Measurements from ENCODE around the gene ZNRF1.
A peak's percentile ranks its signal among the peaks of the same experiment; 100 is the strongest.

The ZNRF1 gene

GRCh38 chr16:75065521-75066149, 66.8 kb downstream of the ZNRF1 start:
- TF ChIP-seq ZNF274 (IDR thresholded peaks at IDR 0.05; ENCODE audit: low read depth, low read length): no peak
- H3K4me3 ChIP-seq (ENCODE audit: low read length): no peak overlapping the region

GRCh38 chr16:75066861-75067447, 68.1 kb downstream of the ZNRF1 start:
- no peak for TF ChIP-seq ZNF274 (IDR thresholded peaks at IDR 0.05; ENCODE audit: low read depth, low read length)
- no peak overlapping the region for H3K4me3 ChIP-seq (ENCODE audit: low read length)

- no peak for TF ChIP-seq ZNF274 (IDR thresholded peaks at IDR 0.05; ENCODE audit: low read depth, low read length)
- no peak overlapping the region for H3K4me3 ChIP-seq (ENCODE audit: low read length)
Observed at GRCh38 chr16:75068085-75069031, 69.5 kb downstream of the ZNRF1 start.

GRCh38 chr16:75070012-75070841, 71.4 kb downstream of the ZNRF1 start:
- TF ChIP-seq ZNF274 (IDR thresholded peaks at IDR 0.05; ENCODE audit: low read depth, low read length): no peak
- H3K4me3 ChIP-seq (ENCODE audit: low read length): no peak overlapping the region

- no peak overlapping the region for H3K4me3 ChIP-seq (ENCODE audit: low read length)
- TF ChIP-seq ZNF274 (IDR thresholded peaks at IDR 0.05; ENCODE audit: low read depth, low read length): no peak
Observed at GRCh38 chr16:75071621-75072020, 72.8 kb downstream of the ZNRF1 start.

- no peak for TF ChIP-seq ZNF274 (IDR thresholded peaks at IDR 0.05; ENCODE audit: low read depth, low read length)
Observed at GRCh38 chr16:75072239-75072947, 73.6 kb downstream of the ZNRF1 start.

GRCh38 chr16:75073545-75074303, 74.9 kb downstream of the ZNRF1 start:
- no peak for TF ChIP-seq ZNF274 (IDR thresholded peaks at IDR 0.05; ENCODE audit: low read depth, low read length)
- no peak overlapping the region for H3K4me3 ChIP-seq (ENCODE audit: low read length)

More at GRCh38 chr16:75072239-75072947, 73.6 kb downstream of the ZNRF1 start:
- no peak overlapping the region for H3K4me3 ChIP-seq (ENCODE audit: low read length)

GRCh38 chr16:75074304-75074793, 75.5 kb downstream of the ZNRF1 start:
- TF ChIP-seq ZNF274 (IDR thresholded peaks at IDR 0.05; ENCODE audit: low read depth, low read length): no peak
- no peak overlapping the region for H3K4me3 ChIP-seq (ENCODE audit: low read length)

- TF ChIP-seq ZNF274 (IDR thresholded peaks at IDR 0.05; ENCODE audit: low read depth, low read length): no peak
- peak overlapping the region; percentile 9; the same call in 1 of the 2 replicates for H3K4me3 ChIP-seq (ENCODE audit: low read length)
Observed at GRCh38 chr16:75074920-75075687, 76.3 kb downstream of the ZNRF1 start.

- peak overlapping the region; percentile 9; the same call in 1 of the 2 replicates for H3K4me3 ChIP-seq (ENCODE audit: low read length)
- no peak for TF ChIP-seq ZNF274 (IDR thresholded peaks at IDR 0.05; ENCODE audit: low read depth, low read length)
Observed at GRCh38 chr16:75075688-75076268, 77.0 kb downstream of the ZNRF1 start.

- H3K4me3 ChIP-seq (ENCODE audit: low read length): no peak overlapping the region
- TF ChIP-seq ZNF274 (IDR thresholded peaks at IDR 0.05; ENCODE audit: low read depth, low read length): no peak
Observed at GRCh38 chr16:75078886-75079285, 80.1 kb downstream of the ZNRF1 start.
